ENCODE measurements around the gene PRICKLE2.

The PRICKLE2 gene

DNA sequence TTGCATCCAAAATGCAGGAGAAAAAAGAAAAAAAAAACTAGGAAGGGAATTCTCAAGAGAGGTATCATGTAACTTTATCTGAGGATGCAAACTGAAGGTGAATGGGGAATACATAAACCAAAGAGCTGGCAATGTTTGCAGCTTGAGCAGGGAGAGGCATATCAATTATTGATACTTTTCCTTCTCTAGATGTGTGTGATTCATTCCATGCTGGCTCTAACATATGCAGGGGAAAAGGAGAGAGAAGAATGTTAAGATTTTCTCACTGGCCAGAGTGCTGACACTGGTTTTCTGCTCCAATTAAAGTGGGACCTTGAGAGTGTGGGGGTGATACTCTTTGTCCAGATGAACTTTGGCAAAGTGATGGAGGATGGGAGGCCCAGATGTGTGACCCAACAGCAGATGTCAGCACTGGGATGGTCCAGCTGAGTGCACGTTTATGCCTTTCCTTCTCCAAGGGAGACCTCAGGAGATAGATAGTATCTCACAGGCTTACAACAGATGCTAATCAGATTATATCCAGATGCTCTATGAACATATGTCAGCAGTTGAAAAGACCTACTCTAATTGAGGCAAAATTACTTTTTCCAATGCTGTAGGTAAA is 152.0 kb downstream of the PRICKLE2 start:
- no peak for DNase-seq (ENCODE audit: low spot score)

DNA sequence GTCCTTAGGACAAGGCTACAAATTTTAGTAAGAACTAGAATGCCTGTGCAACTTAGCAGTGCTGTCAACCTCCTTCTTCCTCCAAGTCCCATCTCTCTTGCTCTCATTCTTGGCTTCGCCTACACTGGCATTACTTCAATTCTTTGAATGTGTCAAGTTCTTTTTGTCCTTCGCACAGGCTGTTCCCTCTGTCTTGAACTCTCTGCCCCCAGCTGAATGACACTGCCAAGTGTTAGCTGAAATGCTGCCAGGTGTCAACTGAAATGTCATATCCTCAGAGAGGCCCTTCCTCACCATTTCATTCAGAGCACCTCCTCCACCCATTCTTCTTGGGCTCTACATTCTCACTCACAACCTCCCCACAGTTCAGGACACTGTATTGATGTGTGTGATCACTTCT is 153.1 kb downstream of the PRICKLE2 start:
- peak; percentile 4 for DNase-seq (ENCODE audit: low spot score)

DNA sequence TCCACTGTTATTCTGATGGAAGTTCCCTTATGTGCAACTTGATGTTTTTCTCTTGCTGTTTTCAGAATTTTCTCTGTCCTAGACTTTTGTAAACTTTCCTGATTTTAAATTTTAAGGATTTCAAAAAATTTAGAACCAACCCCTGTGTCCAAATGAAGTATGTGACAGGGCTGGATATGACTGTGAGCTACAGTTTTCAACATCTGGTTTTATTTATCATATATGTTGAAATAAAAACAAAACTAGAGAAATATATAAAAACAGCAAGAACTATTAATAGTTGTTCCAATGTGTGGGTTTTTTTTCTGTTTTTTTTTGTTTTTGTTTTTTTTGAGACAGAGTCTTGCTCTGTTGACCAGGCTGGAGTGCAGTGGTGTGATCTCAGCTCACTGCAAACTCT is 154.6 kb downstream of the PRICKLE2 start:
- no peak for DNase-seq (ENCODE audit: low spot score)

DNA sequence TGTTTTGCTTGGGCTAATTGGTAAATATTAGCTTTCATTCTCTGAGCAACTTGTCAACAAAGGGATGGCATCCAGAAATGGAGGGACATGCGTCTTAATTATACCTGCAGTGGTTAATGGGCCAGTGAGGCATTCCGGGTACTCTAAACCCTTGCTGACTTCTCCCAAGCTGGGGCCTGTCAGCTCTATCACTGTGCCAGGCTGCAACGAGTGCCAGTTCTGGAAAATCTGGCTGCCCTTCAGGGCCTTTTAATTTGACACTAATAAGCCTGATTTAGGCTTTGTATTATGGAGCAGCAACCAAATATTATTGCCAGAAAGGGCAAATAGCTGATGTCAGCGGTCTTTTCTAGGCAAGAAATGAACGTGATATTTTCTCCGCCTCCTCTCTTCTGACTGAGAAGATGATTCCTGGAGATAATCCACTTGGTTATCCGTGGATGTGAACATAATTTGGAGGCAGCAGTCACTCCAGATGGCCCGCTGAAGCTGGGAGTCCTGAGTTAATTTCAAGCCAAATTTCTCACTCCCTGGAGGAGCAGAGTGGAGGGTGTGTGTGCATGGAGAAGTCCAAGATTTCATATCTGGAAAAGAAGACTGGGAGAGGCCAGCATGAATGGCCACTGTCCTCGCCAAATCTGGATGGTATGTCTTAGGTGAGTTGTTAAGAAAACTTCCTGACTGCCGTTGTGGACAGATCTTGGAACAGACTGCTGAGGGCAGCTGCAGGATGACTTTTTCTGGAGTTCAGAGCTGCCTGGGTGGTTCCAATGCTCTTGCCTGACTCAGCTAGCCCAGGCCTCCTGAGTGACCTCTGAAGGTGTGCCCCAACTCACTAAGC is 157.5 kb downstream of the PRICKLE2 start:
- DNase-seq (ENCODE audit: low spot score): peak; percentile 90

DNA sequence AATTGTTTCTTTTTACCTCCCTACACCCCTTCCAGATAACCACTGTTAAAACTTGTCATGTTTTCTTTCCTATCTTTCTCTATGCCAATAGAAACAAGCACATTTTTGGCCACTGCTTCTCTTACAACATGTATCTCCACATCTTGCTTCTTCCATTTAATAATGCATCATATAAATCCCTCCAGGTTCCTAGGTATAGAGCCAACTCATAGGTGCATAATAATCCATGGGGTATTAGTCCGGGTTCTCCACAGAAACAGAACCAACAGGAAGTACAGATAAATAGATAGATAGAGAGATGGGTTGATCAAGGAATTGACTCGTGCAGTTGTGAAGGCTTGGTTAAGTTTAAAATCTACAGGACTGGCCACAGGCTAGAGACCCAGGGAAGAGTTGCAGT is 160.5 kb downstream of the PRICKLE2 start:
- DNase-seq (ENCODE audit: low spot score): no peak

DNA sequence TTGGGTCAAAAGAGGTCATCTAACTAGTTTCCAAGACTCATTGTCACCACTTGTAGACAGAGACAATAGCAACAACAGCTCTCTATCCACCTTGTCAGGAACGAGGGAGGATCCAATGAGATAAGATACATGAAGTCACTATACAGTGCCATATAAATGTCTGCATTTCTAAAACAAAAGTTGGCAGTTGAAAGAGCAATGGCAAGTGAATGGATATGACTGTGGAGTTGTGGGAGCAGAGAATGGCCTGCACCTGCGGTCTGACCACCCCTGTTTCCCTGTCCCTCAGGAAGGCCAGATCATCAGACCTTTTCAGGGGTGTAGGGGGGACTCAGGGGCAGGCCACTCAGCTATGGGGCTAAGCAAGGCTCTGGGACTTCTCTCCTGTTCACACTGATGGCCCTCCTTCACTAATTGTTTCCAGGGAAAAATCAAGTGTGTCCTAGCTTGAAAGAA is 161.3 kb downstream of the PRICKLE2 start:
- no peak for DNase-seq (ENCODE audit: low spot score)

DNA sequence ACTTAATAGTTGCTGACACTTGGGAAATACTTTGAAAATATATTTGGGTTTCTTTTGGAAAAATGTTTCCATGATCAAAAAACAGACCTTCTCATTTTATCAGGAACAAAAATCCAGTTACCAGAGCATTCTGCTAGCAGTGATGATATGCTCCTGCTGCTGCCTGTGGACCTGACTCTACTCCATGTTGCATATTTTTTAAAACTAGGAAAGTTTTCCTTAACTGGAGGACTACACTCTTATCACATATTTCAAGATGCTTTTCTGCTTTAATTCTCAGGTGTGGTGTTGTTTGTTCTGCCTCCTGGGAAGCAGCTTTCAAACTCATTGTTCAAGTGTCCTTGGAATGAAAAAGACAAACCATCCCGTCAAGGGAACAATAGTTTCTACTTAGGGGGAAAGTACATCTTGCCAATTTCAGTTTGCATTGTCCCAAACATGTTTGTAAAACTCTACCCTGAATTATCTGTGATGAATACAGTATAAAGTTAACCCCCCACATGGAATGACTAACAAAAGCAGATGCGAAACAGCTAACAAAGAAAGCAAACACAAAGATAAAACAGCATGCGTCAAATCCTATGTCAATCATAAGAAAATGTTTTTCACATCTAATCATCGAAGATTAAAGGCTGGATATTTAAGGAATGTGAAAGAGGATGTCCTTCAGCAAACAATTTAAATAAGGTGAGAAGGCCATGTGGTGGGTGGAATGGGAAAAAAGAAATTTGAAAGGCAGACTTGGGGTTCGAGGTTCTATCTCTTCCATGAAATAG is 161.9 kb downstream of the PRICKLE2 start:
- DNase-seq (ENCODE audit: low spot score): no peak

DNA sequence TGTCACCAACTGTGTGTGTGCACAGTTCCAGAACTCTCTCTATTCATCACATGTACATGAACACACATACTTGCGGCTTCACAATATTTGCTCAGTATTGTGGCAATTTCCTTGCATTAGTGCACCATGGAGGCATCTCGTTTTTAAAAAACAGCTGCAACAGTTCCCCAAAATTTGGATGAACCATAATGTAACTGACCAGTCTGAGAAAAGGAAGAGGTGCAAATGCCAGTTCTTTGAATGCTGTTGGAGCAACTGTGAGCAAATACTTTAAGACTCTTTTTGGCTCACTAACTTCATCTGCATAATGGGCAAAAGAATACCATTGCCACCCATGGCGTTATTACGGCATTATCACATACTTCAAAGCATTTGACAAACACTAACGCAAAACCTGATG is 163.6 kb downstream of the PRICKLE2 start:
- no peak for DNase-seq (ENCODE audit: low spot score)

DNA sequence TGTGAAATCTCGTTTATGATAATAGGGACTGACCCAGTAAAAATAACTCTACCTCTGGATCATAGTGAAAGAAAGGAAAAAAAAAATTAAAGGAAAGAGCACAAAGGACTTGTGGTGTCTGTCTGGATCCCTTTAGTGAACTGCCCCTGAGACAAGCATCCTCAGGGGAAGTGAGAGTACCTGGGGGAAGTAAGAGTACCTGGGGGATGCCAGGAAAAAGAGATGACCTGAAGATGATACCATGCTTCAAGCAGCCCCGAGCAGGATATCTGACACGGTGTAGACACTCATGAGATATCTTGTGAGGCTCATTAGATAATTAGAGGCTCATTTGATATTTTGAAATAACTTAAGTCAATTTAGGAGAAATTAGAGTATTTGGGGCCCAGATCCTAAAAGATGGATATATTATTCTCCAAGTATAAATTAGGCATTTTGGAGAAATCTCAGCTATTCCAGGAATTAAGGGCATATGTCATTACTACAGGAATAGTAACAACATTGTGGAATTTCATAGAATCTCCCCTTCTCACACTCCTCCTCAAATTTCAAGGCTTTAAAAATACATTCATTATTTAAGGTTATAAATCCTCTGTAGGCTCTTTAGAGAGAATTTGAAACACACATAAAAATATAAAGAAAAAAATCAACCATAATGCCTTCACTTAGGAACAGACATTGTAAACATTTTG is 165.6 kb downstream of the PRICKLE2 start:
- no peak for DNase-seq (ENCODE audit: low spot score)

DNA sequence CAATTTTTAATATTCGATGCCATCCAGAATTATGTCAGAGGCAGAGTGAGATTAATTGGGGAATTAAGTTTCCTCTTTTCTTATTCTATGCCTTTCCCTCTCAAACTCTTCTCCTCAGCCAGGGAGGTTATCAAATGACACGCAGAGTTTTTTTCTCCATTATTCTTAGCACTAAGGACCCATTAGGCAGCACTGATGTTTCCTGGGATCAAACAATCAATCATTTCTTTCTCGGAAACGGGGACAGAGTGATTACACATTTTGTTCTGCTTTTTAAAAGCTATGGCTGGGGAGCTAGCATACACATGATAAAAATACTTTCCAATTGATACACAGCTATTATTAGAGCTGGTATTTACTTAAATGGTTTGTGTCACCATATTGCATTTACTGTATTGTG is 166.7 kb downstream of the PRICKLE2 start:
- no peak for DNase-seq (ENCODE audit: low spot score)

DNA sequence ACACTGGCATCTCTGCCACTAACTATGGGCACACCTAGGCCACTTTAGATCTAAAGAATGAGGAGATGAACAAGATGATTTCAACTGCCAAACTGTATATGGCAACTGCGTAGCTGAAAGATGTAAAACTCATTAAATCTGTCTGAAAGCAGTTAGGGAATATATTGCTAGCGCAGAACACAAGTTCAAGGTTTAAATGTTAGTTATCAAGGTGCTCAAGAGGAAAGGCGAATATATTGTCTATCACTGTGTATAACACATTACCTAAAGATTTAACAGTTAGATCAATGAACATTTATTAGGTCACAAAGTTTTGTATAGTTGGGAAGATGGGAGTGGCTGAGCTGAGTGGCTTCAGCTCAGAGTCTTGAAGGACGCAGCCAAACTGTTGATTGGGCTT is 168.0 kb downstream of the PRICKLE2 start:
- DNase-seq (ENCODE audit: low spot score): no peak

DNA sequence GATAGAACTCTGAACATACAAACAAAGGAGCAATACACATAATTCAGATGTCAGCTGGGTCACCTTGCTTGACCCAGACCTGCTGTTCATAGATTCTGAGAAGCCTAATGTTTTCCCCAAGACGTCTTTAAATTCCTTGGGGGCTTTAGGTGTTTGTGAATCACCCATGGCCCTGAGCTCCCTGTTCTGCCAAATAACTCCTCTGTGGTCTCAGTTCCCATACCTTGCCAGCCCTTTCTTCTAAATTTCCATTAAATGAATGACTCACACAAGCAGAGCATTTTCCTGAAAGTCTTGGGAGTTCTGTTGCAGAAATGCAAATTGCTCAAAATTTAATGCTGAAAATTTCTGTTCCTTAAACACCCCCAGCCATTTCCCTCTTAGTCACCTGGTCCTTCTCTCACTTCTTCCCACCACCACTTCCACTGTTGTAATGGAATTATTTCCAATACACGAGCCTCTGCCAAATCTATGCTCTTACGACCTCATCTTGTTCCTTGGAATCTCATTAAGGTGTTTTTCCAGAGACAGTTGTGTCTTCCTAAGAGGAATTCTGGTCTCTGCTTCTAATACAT is 168.6 kb downstream of the PRICKLE2 start:
- no peak for DNase-seq (ENCODE audit: low spot score)

DNA sequence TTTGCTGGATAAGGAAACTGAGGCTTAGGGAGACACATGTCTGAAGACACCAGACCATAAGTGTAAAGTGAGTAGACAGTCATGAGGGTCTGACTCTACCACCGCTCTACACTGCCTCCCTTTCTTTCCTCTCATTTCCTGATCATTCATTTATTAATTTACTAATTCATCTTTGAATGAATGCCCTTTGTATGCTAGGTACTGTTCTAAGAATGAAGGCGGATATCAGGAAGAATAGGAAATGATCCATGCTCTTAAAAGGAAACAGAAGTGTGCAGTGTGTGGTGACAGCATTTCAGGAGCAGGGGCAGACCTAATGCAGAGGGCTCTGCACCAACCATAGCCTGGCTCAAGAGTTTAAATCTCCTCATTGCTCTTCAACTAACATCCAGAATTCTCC is 170.2 kb downstream of the PRICKLE2 start:
- no peak for DNase-seq (ENCODE audit: low spot score)

DNA sequence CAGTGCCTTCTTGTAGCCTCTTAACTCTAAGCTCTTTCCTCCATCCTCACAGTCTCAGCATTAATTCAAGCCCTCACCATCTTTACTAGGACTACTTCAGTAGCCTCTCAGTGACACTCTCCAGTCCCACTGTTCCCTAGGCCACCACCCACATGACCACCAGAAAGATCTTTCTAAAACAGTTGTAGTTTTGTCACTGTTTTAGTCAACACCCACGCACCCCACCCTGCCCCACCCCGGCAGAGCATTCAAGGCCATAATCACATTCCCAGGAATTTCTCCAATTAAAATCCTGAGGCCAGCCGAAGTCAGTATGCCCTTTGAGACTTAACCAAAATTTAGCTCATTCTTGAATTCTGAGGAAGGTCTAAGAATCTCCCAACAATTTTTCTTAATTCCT is 170.8 kb downstream of the PRICKLE2 start:
- no peak for DNase-seq (ENCODE audit: low spot score)

DNA sequence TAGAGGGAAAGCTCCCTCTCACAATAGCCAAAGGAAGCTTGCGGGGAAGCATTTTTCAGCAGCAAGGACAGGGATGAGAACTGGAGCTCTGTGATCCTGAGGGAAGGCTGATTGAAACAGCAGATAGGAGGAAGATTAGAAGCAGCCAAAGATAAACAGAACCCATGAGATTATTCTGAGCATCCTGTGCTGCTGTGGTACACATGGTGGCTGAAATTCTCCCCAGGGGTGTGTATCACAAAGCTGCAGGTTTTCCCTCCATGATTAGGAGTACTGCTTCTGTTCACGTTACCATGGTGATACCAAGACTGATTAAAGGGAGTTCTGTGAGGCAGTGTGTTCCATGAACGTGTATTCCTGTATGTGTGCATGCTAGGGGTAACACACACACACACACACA is 171.7 kb downstream of the PRICKLE2 start:
- DNase-seq (ENCODE audit: low spot score): no peak

DNA sequence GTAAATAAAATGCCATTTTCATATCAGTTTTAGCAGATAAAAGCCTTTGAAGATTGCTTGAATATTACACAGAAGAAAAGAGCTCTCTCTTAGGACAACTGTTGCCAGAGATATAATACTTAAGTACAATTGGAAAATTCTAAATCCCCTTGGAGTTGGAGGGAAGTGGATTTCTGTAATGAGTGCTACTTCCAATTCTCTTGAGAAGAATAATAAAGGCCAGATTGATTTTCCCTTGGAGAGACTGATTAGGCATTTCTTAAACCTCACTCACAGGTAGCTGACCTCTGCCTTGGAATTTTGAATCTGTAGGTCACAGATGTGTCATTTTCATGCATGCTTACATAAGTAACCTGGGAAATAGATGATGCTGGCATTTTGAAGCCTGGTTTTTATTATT is 172.1 kb downstream of the PRICKLE2 start:
- DNase-seq (ENCODE audit: low spot score): no peak

DNA sequence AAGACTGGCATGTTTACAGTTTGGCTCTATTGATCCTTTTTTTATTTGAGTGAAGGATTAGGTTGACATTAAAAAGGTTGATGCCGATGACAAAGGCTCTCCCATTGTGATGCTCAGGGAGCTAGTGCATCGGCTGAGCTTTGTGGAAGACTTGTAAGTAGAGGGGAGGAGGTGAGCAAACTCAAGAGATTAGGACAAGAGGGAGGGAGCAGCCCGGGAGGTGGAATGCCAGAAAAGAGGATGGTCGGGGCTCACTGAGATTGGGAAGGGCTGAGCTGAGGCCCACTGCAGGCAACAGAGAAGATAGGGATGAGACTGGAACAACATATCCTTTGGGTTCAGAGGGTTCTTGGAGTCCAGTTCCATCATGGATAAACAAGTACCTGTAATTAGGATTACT is 175.4 kb downstream of the PRICKLE2 start:
- DNase-seq (ENCODE audit: low spot score): no peak

DNA sequence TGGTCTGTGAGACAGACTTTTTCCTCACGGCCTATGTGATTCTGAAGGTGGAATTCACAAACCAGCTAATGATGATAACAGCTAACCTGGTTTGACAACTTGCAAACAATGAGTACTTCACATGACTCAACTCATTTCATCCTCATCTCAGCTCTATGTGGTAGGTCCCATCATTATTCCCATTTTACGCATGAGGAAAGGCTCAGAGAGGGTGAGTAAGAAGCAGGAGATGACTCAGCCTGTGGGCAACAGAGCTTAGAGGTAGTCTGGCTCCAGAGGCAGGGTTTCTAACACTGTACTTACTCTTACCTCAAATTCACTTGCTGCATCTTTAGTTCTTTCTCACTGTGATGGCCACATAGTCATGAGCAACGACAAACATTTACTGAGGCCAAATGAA is 176.1 kb downstream of the PRICKLE2 start:
- DNase-seq (ENCODE audit: low spot score): no peak

DNA sequence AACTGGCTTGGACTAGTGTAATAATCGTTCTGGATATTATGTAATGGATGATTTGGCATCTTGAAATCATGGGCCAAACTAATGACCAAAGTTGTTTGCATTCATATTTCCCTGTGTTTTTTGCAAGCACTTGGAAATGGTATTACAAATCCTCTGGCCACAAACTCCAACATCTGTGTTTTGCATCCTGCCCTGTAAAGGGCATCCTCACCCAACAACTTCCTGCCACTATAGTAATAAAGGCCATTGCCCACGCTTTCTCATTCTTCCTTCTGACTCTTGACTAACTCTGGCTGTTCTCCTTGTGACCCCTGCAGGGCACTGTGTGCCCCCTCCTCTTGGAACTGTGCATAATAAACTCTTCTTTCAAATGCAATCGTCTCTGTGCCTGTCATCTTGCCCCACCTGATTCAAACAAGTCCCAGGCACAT is 176.6 kb downstream of the PRICKLE2 start:
- DNase-seq (ENCODE audit: low spot score): no peak

DNA sequence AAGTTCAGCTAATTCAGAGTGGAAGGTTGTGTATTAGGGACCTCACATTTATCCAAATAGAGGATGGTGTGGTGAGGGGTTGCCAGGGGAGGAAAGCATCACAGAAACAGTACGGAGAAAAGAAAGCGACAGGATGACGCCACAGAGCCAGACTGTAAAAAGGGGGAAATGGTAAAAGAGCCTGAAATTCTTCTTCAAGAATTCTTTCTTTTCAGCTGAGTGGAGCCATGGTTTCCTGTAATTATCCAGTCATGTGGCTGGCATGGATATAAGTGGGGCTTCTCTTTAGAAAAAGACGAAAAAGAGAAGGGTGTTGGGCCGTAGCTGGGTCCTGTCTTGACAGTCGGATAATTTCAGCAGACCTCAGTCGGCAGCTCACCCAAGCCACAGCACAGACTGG is 177.5 kb downstream of the PRICKLE2 start:
- DNase-seq (ENCODE audit: low spot score): no peak

DNA sequence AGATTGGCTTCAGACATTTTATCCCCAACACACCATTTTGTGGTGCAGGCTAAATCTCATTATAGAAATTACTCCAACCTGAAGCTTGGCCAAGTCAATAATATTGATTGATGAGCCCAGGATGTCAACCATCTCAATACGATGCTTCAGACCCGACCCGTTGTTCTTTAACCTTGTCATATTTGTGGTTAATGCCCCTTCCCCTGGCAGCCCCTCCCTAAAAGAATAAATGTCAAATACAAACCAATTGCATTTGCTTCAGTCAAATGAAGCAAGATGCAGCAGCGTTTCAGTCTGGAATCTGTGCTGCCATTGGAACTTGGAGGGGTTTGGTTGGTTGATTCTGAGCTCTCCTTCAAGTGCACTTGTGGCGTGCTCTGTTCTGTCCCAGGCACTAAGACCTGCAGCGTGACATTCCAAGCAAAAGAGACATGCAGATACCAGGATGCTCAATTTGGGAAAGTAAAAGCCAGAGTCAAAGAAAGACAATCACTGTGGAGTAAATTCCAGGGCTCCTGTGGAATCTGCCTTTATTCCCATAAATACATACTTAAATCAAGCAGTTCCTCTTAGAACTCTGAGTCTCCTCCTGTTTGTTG is 178.2 kb downstream of the PRICKLE2 start:
- DNase-seq (ENCODE audit: low spot score): no peak

DNA sequence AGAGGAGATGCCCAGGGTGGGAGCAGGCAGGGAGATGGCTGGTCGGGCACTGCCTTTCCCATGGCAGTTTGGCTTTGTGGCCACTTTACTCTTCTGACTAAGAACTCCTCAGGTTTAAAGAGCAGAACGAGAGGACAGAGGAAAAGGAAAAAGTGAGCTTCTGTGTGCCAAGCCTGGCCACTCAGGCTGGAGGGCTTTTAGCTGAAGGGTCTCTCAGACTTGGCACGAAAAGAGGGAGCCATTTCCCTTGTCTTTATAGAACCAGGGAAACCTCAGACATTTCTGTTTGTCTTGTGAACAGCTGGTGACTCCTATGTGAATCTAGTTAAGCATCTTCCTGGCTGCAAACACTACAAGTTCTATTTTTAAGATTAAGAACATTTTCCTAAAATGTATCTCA is 178.7 kb downstream of the PRICKLE2 start:
- DNase-seq (ENCODE audit: low spot score): no peak
